NCI-H1694 (cell line): ENCODE results near the gene AREL1.
"Not testable (repeated sequence)": the region's sequence is repeated elsewhere in the genome, so short reads cannot be mapped to it uniquely, and the experiment has no call there.

Source experiments
- DNase-seq: peaks from one replicate; lab custom pipeline; 2025; lab: John Stamatoyannopoulos, UW

Gene AREL1

GRCh38 chr14:74712499-74713394 lies at the start of gene AREL1, which contains the start of gene FCF1:
TSS of gene AREL1 (minus strand) at chr14:74713080. CDS start at chr14:74685615, 27,465 bp downstream.
TSS of gene FCF1 (plus strand) at chr14:74713144. CDS start at chr14:74713198, 54 bp downstream.
- DNase-seq = no peak

- DNase-seq = not testable (repeated sequence)
Measured at GRCh38 chr14:74758505-74758904, 45.6 kb upstream of the AREL1 start.

GRCh38 chr14:74756326-74756725 lies 43.4 kb upstream of the AREL1 start:
- DNase-seq = no peak

- DNase-seq = no peak
Measured at GRCh38 chr14:74754899-74755298, 42.0 kb upstream of the AREL1 start.

- no peak for DNase-seq
Measured at GRCh38 chr14:74754157-74754556, 41.3 kb upstream of the AREL1 start.

GRCh38 chr14:74747237-74747636 lies 34.4 kb upstream of the AREL1 start:
- no peak for DNase-seq

- DNase-seq = no peak
Measured at GRCh38 chr14:74739293-74740030, 26.6 kb upstream of the AREL1 start.

- no peak for DNase-seq
Measured at GRCh38 chr14:74737753-74738325, 25.0 kb upstream of the AREL1 start.

GRCh38 chr14:74735125-74735524 lies 22.2 kb upstream of the AREL1 start:
- DNase-seq = no peak

GRCh38 chr14:74733221-74733620 lies 20.3 kb upstream of the AREL1 start:
- DNase-seq = no peak

- no peak for DNase-seq
Measured at GRCh38 chr14:74732387-74732786, 19.5 kb upstream of the AREL1 start.

GRCh38 chr14:74723134-74723533 lies 10.3 kb upstream of the AREL1 start:
- no peak for DNase-seq

GRCh38 chr14:74720526-74720925 lies 7.6 kb upstream of the AREL1 start:
- DNase-seq = no peak

- DNase-seq = no peak
Measured at GRCh38 chr14:74713395-74713735, 485 bp upstream of the AREL1 start.

GRCh38 chr14:74711651-74712050 lies 1.2 kb downstream of the AREL1 start:
- DNase-seq = no peak

- no peak for DNase-seq
Measured at GRCh38 chr14:74710480-74710879, 2.4 kb downstream of the AREL1 start.

- no peak for DNase-seq
Measured at GRCh38 chr14:74705613-74706500, 7.0 kb downstream of the AREL1 start.

- DNase-seq = no peak
Measured at GRCh38 chr14:74704656-74705055, 8.2 kb downstream of the AREL1 start.

GRCh38 chr14:74703043-74703442 lies 9.8 kb downstream of the AREL1 start:
- no peak for DNase-seq

- DNase-seq = no peak
Measured at GRCh38 chr14:74702293-74702692, 10.6 kb downstream of the AREL1 start.

- DNase-seq = no peak
Measured at GRCh38 chr14:74698465-74698864, 14.4 kb downstream of the AREL1 start.

- no peak for DNase-seq
Measured at GRCh38 chr14:74697976-74698375, 14.9 kb downstream of the AREL1 start.
